HG03280 (cell line): ENCODE measurements around the gene GKN1.
"Not testable (repeated sequence)": the region's sequence is repeated elsewhere in the genome, so short reads cannot be mapped to it uniquely, and the experiment has no call there.

Experiments used
- ATAC-seq: cut with Tn5 transposase; IDR thresholded peaks from one replicate; pipeline ENCODE4 v1.9.1; 2021; ENCODE audit warnings: mild to moderate bottlenecking, moderate library complexity; ENCODE audit not compliant: unreplicated experiment

GKN1 gene

GRCh38 chr2:68955432-68955831 is 19.0 kb upstream of the GKN1 start:
- ATAC-seq = not testable (repeated sequence)

- ATAC-seq = no peak
These were observed 15.4 kb upstream of the GKN1 start for GRCh38 chr2:68959001-68959400.

- no peak for ATAC-seq
These were observed 13.1 kb upstream of the GKN1 start for GRCh38 chr2:68961380-68961779.

- ATAC-seq = no peak
These were observed 10.2 kb upstream of the GKN1 start for GRCh38 chr2:68964282-68964681.

GRCh38 chr2:68968221-68968620 is 6.2 kb upstream of the GKN1 start:
- no peak for ATAC-seq

- ATAC-seq = no peak
These were observed 4.5 kb upstream of the GKN1 start for GRCh38 chr2:68969736-68970490.

- no peak for ATAC-seq
These were observed 3.7 kb upstream of the GKN1 start for GRCh38 chr2:68970566-68971265.

- ATAC-seq = no peak
These were observed 2.7 kb upstream of the GKN1 start for GRCh38 chr2:68971591-68972231.

GRCh38 chr2:68974946-68975665 is 670 bp downstream of the GKN1 start:
- no peak for ATAC-seq

GRCh38 chr2:68975844-68976243 is 1.4 kb downstream of the GKN1 start:
- ATAC-seq = no peak

GRCh38 chr2:68977453-68977852 is 3.0 kb downstream of the GKN1 start:
- ATAC-seq = no peak

- no peak for ATAC-seq
These were observed 3.7 kb downstream of the GKN1 start for GRCh38 chr2:68978098-68978497.

- ATAC-seq = no peak
These were observed 6.5 kb downstream of the GKN1 start for GRCh38 chr2:68980956-68981355.

- ATAC-seq = no peak
These were observed 12.6 kb downstream of the GKN1 start for GRCh38 chr2:68987021-68987503.

- ATAC-seq = no peak
These were observed 14.6 kb downstream of the GKN1 start for GRCh38 chr2:68989035-68989434.

GRCh38 chr2:68992341-68992740 is 17.9 kb downstream of the GKN1 start:
- ATAC-seq = no peak

- ATAC-seq = no peak
These were observed 18.5 kb downstream of the GKN1 start for GRCh38 chr2:68992933-68993332.

GRCh38 chr2:68993660-68994059 is 19.2 kb downstream of the GKN1 start:
- ATAC-seq = no peak

GRCh38 chr2:68994864-68995263 is 20.4 kb downstream of the GKN1 start:
- ATAC-seq = no peak

GRCh38 chr2:68995916-68996315 is 21.5 kb downstream of the GKN1 start:
- ATAC-seq = no peak

GRCh38 chr2:68997401-68997800 is 23.0 kb downstream of the GKN1 start:
- ATAC-seq = no peak
